Activated CD4-positive, CD25-positive, alpha-beta regulatory T cell treated with anti-CD3 and anti-CD28 coated beads, Interleukin-2, amount 50 U/mL, for 16 hours (primary cell): Measurements from ENCODE around the gene SPRR2D.
"Not testable (repeated sequence)": the region's sequence is repeated elsewhere in the genome, so short reads cannot be mapped to it uniquely, and the experiment has no call there.

Source experiments
- DNase-seq: peaks from one replicate; pipeline ENCODE4 v3.0.0-alpha.2; 2020; ENCODE audit warnings: low read depth, low spot score

Gene SPRR2D

GRCh38 chr1:153040950-153041631 lies at the start of gene SPRR2D:
SPRR2D (minus strand) TSS chr1:153041120; CDS start chr1:153040346, 774 bp downstream.
- no peak for DNase-seq

- no peak for DNase-seq
These were observed 46.7 kb upstream of the SPRR2D start for GRCh38 chr1:153087652-153088051.

GRCh38 chr1:153081736-153082135 lies 40.8 kb upstream of the SPRR2D start:
- no peak for DNase-seq

GRCh38 chr1:153072806-153073726 lies 32.1 kb upstream of the SPRR2D start:
- no peak for DNase-seq

GRCh38 chr1:153071511-153071910 lies 30.6 kb upstream of the SPRR2D start, which contains the start of gene SPRR2B:
SPRR2B (minus strand) TSS chr1:153071611; CDS start chr1:153070839, 772 bp downstream.
- DNase-seq = no peak

- DNase-seq = no peak
These were observed 29.3 kb upstream of the SPRR2D start for GRCh38 chr1:153070243-153070642.

- DNase-seq = no peak
These were observed 18.2 kb upstream of the SPRR2D start for GRCh38 chr1:153058826-153059784.

- no peak for DNase-seq
These were observed 17.2 kb upstream of the SPRR2D start for GRCh38 chr1:153058154-153058553.

- no peak for DNase-seq
These were observed 16.5 kb upstream of the SPRR2D start, which contains the start of gene SPRR2A for GRCh38 chr1:153057375-153057774. SPRR2A (minus strand) TSS chr1:153057512; CDS start chr1:153056735, 777 bp downstream.

- not testable (repeated sequence) for DNase-seq
These were observed 15.2 kb upstream of the SPRR2D start for GRCh38 chr1:153056111-153056510.

GRCh38 chr1:153049211-153049610 lies 8.3 kb upstream of the SPRR2D start:
- no peak for DNase-seq

- no peak for DNase-seq
These were observed 5.7 kb downstream of the SPRR2D start for GRCh38 chr1:153035211-153035610.

- DNase-seq = no peak
These were observed 8.1 kb downstream of the SPRR2D start for GRCh38 chr1:153032677-153033308.

- no peak for DNase-seq
These were observed 8.8 kb downstream of the SPRR2D start for GRCh38 chr1:153032073-153032472.

- DNase-seq = no peak
These were observed 10.0 kb downstream of the SPRR2D start, which contains the start of gene SPRR1B for GRCh38 chr1:153030895-153031294. SPRR1B (plus strand) TSS chr1:153031203; CDS start chr1:153032346, 1,143 bp downstream.

- no peak for DNase-seq
These were observed 12.2 kb downstream of the SPRR2D start for GRCh38 chr1:153028766-153029165.

- DNase-seq = no peak
These were observed 15.1 kb downstream of the SPRR2D start for GRCh38 chr1:153025797-153026196.

- DNase-seq = no peak
These were observed 16.5 kb downstream of the SPRR2D start for GRCh38 chr1:153024413-153024812.

GRCh38 chr1:153023109-153023508 lies 17.8 kb downstream of the SPRR2D start:
- no peak for DNase-seq

GRCh38 chr1:153022340-153022739 lies 18.6 kb downstream of the SPRR2D start:
- DNase-seq = not testable (repeated sequence)

- DNase-seq = not testable (repeated sequence)
These were observed 19.1 kb downstream of the SPRR2D start for GRCh38 chr1:153021829-153022228.
